Activated T-cell treated with anti-CD3 and anti-CD28 coated beads, Interleukin-2, amount 50 U/mL, for 48 hours (primary cell): Measurements from ENCODE around the gene OOSP2.
"Not testable (repeated sequence)": the region's sequence is repeated elsewhere in the genome, so short reads cannot be mapped to it uniquely, and the experiment has no call there.

ENCODE experiments used
- DNase-seq, 2 experiments: peaks; one replicate each; pipeline ENCODE4 v3.0.0-alpha.2; 2020

The OOSP2 gene

GRCh38 chr11:60040109-60040508 is at the start of gene OOSP2:
OOSP2 (plus strand) TSS chr11:60040409; CDS start chr11:60040460, 51 bp downstream.
- DNase-seq, result no peak

GRCh38 chr11:59990421-59990820 is 49.8 kb upstream of the OOSP2 start:
- DNase-seq, result no peak

GRCh38 chr11:59992425-59992824 is 47.8 kb upstream of the OOSP2 start:
- no peak for DNase-seq

GRCh38 chr11:59997800-59998199 is 42.4 kb upstream of the OOSP2 start:
- DNase-seq, result no peak

GRCh38 chr11:59999691-60000090 is 40.5 kb upstream of the OOSP2 start:
- no peak for DNase-seq

- no peak for DNase-seq
Measured at GRCh38 chr11:60003729-60004128, 36.5 kb upstream of the OOSP2 start.

GRCh38 chr11:60005360-60005759 is 34.8 kb upstream of the OOSP2 start:
- no peak for DNase-seq

- no peak for DNase-seq
Measured at GRCh38 chr11:60016881-60017280, 23.3 kb upstream of the OOSP2 start, which contains the start of gene OOSP4B. OOSP4B (plus strand) TSS chr11:60017181.

- DNase-seq, result no peak
Measured at GRCh38 chr11:60018058-60018457, 22.2 kb upstream of the OOSP2 start.

- not testable (repeated sequence) for DNase-seq
Measured at GRCh38 chr11:60020376-60020775, 19.8 kb upstream of the OOSP2 start.

GRCh38 chr11:60029015-60029632 is 11.1 kb upstream of the OOSP2 start:
- DNase-seq, result no peak

- DNase-seq, result not testable (repeated sequence)
Measured at GRCh38 chr11:60050422-60050821, 10.2 kb downstream of the OOSP2 start.

- not testable (repeated sequence) for DNase-seq
Measured at GRCh38 chr11:60050839-60051238, 10.6 kb downstream of the OOSP2 start.

GRCh38 chr11:60056349-60056969 is 16.2 kb downstream of the OOSP2 start, which contains the start of gene MS4A3:
MS4A3 (plus strand) TSS chr11:60056665; CDS start chr11:60061161, 4,496 bp downstream.
- DNase-seq, result no peak

- no peak for DNase-seq
Measured at GRCh38 chr11:60059052-60059451, 18.8 kb downstream of the OOSP2 start.

- no peak for DNase-seq
Measured at GRCh38 chr11:60059521-60060240, 19.5 kb downstream of the OOSP2 start.

- DNase-seq, result no peak
Measured at GRCh38 chr11:60064111-60064510, 23.9 kb downstream of the OOSP2 start.

- no peak for DNase-seq
Measured at GRCh38 chr11:60065801-60066200, 25.6 kb downstream of the OOSP2 start.

GRCh38 chr11:60069450-60069849 is 29.2 kb downstream of the OOSP2 start:
- DNase-seq, result no peak

- not testable (repeated sequence) for DNase-seq
Measured at GRCh38 chr11:60071644-60072043, 31.4 kb downstream of the OOSP2 start.

GRCh38 chr11:60077216-60077817 is 37.1 kb downstream of the OOSP2 start:
- DNase-seq, result no peak

- DNase-seq, result no peak
Measured at GRCh38 chr11:60077981-60078380, 37.8 kb downstream of the OOSP2 start.

- no peak for DNase-seq
Measured at GRCh38 chr11:60078745-60079144, 38.5 kb downstream of the OOSP2 start.

GRCh38 chr11:60080535-60080934 is 40.3 kb downstream of the OOSP2 start:
- no peak for DNase-seq
